HG03571 (cell line): ENCODE results near the gene METTL16.

Source experiments
- ATAC-seq: cut with Tn5 transposase; IDR thresholded peaks from one replicate; pipeline ENCODE4 v1.9.1; 2021; ENCODE audit not compliant: unreplicated experiment

Gene METTL16

DNA sequence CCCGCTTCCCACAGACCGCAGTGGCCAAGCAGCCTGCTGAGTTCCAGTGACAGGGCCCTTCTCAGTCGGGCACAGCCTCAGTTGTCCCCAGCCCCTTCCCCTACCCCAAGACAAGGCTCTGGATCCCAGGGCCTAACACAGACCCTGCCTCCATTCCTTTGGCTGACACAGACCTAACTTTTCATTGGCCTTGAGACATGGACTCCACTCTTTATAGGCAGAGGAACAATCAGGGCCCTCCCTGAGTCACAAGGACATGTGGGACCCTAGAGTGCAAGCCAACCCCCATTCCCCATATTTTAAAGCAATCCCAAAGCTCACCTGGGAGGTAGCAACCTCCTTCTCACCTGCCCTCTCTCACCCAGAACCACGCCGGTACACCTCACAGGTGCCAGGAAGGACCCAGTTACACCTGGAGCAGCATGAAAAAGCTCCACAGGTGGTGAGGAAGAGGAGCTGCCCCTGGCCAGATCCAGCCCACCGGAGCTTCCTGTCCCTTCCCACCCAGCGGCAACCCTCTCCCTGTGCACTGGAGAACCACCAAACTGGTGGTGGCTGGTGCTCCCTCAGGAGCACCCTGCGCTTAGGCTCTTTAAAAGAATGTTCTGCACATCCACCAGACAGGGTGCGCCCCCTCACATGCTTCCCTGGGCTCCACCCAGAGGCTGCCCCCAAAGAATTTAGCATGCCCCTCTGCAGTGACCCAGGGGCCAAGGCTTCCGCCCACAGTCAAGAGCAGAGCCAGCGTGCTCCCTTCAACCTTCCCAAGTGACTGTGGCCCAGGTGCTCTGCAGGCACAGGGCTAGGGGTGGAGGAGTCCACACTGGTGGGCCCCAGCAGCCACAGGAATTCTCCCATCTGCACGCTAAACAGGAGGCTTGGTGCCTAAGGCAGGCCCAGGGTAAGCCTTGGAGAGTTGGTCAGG is 114.2 kb downstream of the METTL16 start:
- no peak for ATAC-seq

DNA sequence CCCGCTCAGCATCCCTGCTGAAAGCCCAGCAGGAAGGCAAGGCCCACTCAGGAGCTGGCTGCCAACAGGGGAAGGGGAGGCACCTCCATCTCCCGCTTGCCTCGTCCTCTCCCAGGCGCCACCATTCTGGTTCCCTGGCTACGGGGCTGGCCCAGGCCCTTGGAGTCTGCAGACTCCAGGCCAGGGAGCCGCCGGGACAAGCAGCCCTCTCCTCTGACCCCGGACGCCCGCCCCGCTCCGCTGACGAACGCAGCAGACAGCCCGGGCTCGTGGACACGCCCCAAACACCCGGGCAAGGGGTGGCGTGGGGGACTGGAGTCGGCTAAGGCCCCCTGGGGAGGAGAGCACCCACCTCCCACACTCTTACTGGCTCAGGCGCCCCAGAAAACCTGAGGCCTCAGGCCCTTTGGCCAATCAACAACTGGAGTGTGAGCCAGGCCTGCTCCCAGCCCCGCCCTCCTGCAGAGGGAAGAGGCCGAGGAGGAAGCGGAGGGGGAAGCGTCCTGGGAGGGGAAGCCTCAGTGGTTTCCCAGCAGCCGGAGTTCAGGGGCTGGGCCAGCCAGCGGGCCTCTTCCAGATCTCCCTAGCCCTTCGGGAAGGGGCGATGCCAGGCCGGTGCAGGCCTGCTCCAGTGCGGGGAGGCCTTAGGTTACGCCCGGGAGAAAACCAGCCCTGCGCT is 115.0 kb downstream of the METTL16 start:
- ATAC-seq: no peak

DNA sequence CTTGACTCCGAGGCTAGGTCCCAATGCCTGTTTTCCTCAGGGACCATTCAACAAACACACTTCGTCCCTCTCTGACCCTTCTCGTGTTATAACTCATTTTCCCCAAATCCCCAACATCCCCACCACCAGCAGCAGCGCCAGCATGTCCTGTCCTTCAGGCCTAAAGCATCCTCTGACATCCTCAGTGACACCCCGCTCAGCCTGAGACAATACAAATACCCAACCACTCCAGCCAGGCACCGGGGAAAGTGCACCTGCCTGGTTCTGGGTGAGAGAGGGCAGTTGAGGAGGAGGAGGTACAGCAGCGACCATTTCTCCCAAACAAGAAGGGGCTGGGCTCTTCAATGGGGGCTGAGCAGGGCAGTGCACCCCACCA is 115.5 kb downstream of the METTL16 start:
- ATAC-seq: no peak

DNA sequence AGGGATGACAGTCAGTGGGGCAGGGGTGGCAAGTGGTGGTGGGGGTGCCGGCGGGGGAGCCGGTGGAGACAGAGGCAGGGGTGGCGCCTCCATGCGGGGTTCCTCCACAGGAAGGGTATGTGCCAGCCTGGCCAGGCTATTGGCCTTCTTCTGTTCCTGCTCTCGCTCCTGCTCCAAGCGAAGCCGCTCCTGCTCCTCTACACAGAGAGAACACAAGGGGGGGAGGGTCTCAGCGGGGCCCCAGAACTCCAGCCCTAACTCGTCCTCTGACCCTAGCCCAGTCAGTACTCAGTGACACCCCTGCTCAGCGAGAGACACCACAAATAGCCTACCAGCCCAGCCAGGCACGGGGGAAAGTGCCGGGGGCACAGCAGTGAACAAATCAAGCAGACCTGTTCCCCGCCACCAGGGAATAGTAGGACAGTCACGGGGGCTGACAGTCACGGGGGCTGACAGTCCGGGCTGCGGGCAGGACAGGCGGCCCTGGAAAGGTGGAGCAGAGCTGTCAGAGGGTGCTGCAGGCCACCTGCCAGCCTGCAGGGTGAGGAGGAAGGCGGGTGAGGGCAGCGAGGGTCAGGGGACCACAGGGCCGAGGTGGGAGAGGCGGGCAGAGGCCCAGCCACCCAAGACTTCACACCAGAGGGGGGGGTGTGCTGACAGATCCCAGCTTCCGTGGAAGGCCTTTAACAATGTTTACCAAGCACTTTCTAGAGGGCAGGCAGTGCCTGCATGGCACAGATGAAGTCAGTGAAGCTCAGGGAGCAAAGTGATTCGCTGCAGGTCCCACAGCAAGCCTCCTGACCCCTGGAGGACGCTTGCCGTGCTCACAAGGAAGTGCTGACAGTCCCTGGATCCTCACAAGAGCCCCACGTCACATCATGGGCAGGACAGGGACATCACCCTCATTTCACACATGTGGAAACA is 116.2 kb downstream of the METTL16 start:
- no peak for ATAC-seq

DNA sequence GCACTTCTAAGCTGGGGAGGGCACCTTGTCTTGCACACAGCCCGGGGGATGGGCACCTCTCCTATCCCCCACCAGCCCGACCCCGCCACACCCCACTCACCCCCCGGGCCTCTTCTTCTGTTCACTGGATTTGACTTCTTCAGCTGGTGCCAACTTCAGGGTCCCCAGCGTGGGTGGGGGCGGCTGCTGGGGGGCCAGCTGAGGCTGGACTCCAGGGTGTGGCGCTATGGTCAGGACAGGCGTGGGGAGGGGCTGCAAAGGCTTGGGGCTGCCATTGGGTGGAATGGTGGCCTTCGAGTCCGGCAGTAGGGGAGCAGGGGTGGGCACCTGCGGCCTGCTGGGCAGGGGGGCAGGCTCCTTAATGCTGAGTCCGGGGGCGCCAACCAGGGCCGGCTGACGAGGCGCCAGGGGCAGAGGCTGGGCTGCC is 116.9 kb downstream of the METTL16 start:
- ATAC-seq: no peak

DNA sequence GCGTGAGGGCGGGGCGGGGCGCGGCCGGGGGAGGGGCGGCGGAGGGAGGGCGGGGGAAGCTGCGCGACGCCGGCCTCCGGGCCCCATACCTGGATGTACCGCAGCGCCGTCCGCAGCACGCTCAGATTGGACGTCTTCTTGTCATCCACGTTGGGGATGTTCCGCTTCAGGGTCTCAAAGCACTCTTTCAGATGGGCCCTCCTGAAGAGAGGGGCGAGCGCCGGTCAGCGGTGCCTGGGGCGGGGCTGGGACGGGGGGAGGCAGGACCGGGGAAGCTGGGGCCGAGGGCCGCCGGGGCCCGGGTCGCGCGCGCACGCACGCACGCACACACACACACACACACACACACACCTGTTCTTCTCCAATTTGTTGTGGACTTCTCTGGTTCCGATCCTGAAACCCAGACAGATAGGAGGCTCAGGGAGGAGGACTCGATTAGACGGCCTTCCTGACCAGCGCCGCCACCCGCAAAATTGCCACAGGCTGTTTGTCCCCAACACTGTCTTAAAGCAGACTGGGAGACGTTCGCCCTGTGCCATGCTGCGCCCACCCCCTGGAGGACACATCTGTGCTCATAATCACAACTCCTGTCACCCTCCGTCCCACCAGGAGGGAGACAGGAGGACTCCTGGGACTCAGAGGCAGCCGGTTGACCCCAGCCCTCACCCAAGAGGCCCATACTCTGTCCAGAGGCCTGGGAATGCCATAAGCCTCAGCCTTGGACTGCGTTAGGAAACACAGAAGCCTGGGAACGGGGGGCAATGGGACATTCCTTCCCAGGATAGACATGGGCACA is 117.5 kb downstream of the METTL16 start:
- no peak for ATAC-seq

DNA sequence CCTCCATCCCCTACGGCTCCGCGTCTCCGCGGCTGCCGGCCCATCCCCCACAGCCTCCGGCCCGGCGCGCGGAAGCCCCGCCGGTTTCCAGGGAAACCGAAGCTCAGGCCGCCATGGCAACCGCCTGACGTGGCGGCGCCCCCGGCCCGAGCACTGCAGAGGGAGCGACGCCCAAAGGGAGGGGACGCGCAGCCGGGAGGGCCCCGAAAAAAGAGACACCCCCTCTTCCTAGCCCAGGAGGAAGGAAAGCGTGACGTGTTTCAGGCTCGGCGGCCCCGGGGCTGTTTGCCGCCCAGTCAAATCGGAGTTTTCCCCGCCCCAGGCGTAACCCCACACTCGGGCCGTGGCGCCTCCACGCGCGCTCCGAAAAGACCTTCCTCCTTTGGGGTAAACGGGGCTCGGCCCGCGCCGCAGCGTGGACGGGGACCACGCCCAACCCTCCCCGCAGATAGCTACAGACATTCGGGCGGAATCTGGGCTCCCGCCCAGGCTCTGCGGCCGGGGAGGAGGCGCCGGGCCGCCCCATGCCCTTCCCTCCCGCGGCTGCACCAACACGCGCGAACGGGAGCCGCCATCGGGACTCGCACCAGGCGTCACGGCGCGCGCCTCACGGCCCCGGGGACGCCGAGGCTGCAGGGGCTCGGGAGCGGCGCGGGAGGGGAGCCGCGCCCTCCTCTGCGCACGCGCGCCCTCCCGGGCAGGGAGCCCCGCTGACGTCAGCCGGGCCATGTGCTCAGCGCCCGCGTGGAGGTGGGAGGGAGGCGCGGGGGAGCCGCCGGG is 118.3 kb downstream of the METTL16 start:
- peak; percentile 36 for ATAC-seq

DNA sequence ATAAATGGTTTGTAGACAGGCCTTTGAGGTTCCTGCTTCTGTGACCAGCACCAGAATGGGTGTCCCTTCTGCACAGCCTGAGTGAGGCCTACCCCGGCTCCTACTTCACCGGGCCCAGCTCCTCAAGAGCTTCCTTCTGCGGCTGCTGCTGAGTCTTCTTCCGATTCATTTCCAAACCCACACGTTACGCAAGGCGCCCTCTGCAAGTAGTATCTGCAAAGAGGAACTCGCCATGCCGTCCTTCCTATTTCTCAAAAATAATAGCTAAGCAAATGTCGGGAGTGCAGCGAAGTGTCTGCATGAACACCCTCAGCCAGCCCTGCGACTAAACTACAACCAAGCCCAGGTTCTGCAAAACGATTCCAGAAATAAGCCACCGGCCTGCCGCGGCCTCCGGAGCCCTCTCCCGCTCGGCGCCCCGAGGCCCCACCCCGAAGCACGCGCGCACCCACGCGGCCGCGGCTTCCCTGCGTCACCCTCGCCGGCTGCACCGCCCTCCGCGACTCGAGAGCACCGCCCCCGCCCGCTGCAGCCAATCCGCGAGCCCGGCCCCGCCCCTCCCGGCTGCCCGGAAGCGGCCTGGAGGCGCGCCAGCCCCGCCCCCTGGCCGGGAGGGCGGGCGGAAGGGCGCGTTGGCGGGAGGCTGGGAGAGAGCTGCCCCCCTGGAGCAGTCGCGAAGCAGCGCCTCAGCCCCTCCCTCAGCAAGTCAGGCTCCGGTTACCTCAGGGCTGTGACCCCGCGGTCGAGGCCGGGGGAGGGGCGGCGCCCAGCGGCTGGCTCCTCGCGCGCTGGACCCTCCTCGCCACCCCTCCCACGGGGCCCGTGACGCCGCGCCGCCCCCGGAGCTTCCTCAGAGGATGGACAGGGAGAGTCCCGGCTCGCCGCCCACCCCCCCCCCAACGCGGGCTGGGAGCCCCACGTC is 119.2 kb downstream of the METTL16 start:
- peak; percentile 43 for ATAC-seq

DNA sequence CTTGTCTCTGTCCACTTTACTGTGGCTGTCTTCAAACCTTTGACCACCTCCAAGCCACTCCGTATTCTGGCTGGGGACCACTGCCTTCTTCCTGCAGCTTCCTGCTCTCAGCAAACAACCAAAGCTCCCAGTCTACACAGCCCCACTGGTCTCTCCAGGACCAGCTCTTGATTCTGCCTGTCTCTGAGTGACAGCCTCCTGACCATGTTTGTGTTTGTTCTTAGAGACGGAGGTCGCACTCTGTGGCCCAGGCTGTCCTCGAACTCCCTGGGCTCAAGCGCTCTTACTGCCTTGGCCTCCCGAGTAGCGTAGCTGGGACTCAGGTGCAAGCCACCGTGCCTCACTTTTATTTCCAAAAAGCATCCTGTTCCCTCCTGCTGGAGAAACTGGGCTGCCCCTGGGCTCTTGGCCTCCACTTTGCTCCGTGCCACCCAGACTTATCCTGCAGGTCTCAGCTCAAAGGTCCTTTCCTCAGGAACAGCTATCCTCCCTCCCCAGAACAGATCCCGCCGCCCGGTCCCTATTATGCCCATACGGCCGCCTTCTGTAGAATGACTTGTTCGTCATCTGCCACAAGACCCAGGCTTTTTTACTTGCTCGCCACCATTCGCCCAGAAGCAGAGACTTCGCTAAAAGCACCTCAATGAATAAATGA is 120.0 kb downstream of the METTL16 start:
- no peak for ATAC-seq

DNA sequence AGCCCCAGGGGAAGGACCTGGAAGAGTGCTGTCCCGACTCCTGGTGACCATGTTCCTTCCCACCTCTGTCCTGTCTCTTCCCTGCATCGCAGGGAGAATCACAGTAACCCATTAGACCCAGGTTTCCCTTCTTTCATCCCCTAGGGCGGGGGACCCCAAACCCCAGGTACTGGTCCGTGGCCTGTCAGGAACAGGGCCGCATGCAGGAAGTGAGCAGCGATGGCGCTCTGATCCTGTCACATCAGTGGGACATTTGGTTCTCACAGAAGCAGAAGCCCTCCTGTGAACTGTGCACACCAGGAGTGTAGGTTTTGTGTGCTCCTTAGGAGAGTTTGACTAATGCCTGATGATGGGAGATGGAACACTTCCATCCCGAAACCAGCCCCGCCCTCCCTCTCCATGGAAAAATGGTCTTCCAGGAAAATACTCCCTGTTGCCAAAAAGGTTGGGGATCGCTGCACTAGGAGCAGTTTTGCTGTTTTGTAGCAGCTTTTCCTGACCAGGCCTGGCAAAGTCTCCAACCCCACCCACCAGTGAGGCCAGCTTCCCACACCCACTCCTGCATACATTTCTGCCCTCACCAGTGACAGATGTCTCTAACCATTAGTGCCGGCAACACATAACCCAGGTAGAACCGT is 121.4 kb downstream of the METTL16 start:
- no peak for ATAC-seq

DNA sequence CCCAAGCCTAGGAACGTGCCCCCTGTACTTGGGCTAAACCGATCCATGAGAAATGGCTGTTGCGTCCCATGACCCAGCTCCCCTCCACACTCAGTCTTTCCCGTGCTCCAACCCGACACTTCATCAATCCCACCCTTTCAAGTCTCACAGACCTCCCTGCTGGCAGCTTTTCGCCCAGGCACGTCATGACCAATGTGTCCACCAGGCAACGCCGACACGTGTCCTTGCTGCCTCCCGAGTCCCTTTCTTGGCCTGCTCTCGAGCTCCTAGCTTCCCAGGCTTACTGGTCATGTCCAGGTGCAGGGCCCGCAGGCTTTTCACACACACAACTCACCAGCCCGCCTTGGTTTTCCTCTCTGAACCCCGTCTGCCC is 123.0 kb downstream of the METTL16 start:
- ATAC-seq: no peak

DNA sequence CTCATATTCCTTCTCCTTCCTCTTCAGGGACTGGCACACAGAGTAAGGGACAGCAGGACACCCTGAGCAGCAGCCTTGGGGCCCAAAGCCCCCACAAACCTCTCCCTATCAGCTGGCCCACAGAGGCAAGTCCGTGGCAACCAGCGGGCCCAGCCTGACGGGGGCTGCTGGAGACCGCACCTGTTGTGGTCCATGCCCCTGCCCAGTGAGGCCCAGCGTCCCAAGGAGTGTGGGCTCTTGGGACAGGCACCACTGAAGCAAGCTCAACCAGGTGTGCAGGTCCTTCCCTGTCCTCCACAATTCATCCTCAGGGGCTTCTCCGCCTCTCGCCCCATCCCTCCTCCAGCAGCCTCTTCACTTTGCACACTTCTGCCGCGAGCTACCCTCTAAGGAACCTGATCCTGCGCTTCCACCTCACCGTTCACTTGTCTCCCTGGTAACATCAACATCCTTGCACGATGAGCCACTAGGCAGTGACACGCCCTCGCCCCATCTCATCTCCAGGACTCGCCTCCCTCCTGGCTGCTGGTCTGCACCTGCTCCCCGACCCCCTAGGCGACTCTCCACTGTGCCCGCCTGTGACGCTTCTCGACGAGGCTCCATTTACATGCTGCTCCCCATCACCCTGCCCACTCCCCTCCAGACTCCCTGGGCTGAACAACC is 123.5 kb downstream of the METTL16 start:
- no peak for ATAC-seq

DNA sequence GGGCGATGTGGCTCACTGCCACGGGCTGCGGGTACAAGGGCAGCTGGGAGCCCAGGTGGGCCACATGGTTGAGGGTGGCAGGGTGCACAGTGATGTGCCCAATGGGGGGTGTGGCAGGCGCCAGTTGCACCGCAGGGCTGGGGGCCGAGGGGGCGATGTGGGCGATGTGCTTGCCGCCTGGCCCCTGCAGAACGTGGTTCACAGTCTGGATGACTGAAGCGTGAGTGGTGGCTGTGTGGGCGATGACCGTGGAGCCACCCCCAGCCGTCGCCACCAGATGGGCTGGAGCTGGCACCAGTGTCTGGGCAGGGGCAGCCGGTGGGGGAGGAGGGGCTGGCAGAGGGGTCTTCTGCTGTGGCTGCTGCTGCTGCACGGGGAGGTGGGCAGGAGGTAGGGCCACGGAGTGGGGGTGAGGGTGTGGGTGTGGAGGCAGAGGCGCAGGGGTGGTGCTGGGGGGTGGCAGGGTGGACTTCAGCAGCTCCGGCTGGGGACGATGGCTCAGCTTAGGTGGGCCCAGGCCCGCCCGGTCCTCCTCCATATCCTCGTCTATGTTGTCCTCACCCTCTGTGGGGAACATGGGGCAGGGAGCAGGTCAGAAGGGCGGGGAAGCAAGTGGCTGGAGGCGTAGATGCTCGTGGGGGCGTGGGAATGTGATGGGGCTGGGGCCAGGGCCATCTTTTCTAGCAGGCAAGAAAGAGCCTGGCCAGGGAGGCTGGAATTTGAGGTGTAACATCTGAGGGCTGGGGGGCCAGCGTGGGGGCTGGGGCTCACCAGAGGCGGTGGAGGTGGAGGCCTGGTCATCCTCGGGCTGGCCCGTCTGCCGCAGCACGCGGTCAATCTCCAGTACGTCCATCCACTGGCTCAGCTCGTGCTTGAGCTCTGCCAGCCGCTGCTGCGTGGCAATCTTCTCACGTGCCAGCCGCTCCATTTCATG is 124.3 kb downstream of the METTL16 start:
- ATAC-seq: no peak

DNA sequence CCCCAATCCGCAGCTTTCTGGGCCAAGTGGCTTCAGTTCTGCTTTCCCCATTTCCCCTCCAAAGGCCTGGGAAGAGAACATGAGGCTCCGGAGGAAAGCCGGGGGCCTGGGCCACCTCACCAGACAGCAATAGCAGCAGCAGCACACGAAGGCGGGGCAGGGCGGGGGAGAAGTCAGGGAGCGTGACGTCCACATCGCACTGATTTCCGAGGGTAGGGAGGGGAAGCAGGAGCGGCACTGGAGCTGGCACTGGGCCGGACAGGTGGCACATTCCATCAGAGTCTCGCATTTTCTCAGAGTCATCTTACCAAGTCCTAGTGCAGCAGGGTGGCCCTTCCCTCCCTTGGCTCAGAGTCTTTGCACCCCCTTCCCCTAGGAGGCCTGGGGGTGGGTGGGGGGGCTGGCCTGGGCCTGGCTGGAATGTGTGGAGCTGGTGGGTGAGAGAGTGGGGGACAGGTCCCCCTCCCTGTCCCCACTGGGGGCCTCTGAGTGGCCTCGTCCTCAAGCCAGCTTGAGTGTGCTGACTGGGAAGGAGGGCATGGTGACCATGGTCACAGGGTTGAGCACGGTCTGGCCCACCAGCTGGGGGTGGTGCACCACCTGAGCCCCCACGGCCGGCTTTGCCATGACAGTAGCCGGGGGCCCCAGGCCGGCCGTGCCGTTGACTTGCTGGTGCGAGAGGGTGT is 125.1 kb downstream of the METTL16 start:
- no peak for ATAC-seq
